ENCODE data around the gene KRTAP22-2.

GRCh38 chr21:30592140-30592539 lies 1.9 kb upstream of the KRTAP22-2 start, which contains the start of gene KRTAP6-3:
- TF ChIP-seq CTCF (IDR thresholded peaks at IDR 0.05; ENCODE audit: insufficient read depth, low read depth, low read length) (no peak), EZH2 (IDR thresholded peaks at IDR 0.05; ENCODE audit: insufficient read depth, low read length) (no peak)
